ENCODE results near the gene NPLOC4.

NPLOC4 gene

DNA sequence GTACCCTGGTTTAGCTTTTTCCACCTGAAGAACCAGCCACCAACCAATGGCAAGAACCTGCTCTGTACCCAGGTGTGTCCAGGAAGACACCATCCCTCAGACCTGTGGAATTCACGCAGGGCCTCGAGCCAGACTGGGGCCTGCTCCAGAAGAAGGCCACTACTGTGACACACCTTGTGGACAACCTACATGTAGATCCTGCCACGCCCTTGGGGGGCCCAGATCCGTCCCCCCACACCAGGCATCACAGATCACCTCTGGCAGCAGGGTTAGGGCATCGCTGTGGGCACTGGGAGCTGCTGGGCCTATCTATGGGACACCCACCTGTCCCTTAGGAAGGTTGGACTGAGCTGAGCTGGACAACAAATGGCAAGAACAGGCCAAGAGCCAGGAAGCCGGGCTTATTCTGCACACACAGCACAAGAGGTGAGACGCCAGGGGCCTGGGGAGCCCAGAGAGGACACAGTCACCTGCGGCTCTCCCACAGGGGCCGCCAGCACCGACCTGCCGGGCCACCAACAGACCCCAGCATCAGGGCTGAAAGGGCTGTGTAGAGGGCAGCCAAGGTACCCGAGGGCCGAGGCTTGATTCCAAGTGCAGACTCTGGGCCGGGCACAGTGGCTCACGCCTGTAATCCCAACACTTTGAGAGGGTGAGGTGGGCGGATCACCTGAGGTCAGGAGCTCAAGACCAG is 92.5 kb downstream of the NPLOC4 start:
- H3K9ac ChIP-seq (ENCODE audit: low read depth, low read length) = no peak overlapping the region
- H3K27me3 ChIP-seq (ENCODE audit: control insufficient read depth, insufficient read depth, low read length) = no peaks in the 10 kb centered on the region
- H3K9me3 ChIP-seq (ENCODE audit: control insufficient read depth, insufficient read depth, low read length) = no peaks in the 10 kb centered on the region
- H3K36me3 ChIP-seq (ENCODE audit: control insufficient read depth, insufficient read depth, low read length) = peaks cover 65% of the 10 kb centered on the region
- no peak overlapping the region for H3K27ac ChIP-seq (ENCODE audit: low read depth, low read length)
- no peaks in the 10 kb centered on the region for H3K4me1 ChIP-seq (ENCODE audit: control insufficient read depth, insufficient read depth, low read length)
- H3K4me3 ChIP-seq (ENCODE audit: low read depth, low read length) = no peak overlapping the region

DNA sequence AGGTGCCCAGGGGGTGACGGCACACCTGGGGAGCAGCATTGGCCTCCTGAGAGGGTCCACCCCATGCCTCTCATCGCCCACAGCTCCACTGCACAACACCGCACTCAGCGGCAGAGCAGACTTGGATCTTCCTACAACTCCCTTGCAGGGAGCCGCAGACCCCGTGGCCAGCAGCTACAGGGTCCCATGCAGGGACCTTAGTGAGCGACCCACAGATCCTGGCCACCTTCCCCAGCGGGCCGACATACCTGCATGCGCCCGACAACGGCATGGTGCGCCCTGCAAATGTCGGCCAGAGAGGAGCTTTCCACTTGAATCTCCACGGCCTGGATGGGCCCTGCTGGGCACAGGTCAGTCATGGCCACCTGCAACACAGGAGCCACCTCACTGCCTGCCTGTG is 93.2 kb downstream of the NPLOC4 start:
- no peaks in the 10 kb centered on the region for H3K27me3 ChIP-seq (ENCODE audit: control insufficient read depth, insufficient read depth, low read length)
- no peaks in the 10 kb centered on the region for H3K9me3 ChIP-seq (ENCODE audit: control insufficient read depth, insufficient read depth, low read length)
- H3K27ac ChIP-seq (ENCODE audit: low read depth, low read length) = no peak overlapping the region
- no peak overlapping the region for H3K9ac ChIP-seq (ENCODE audit: low read depth, low read length)
- H3K36me3 ChIP-seq (ENCODE audit: control insufficient read depth, insufficient read depth, low read length) = peaks cover 59% of the 10 kb centered on the region
- H3K4me3 ChIP-seq (ENCODE audit: low read depth, low read length) = no peak overlapping the region
- no peaks in the 10 kb centered on the region for H3K4me1 ChIP-seq (ENCODE audit: control insufficient read depth, insufficient read depth, low read length)

DNA sequence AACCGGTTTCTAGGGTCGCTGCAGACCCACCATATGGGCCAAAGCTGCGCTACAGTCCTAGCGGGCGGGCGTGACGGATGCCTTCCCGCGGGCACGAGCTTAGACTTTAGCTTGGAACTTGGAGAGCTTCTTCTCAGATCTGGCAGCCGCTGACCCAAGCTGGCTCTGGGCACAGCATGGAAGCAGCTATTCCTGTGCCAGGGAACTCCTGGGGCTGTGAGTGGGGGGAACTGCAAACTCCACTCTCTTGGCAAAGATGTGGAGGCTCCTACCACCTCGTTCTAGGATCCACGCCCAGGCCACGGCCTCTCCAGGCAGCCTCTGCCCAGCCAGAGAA is 93.6 kb downstream of the NPLOC4 start:
- no peaks in the 10 kb centered on the region for H3K27me3 ChIP-seq (ENCODE audit: control insufficient read depth, insufficient read depth, low read length)
- H3K9ac ChIP-seq (ENCODE audit: low read depth, low read length) = no peak overlapping the region
- H3K9me3 ChIP-seq (ENCODE audit: control insufficient read depth, insufficient read depth, low read length) = no peaks in the 10 kb centered on the region
- H3K4me1 ChIP-seq (ENCODE audit: control insufficient read depth, insufficient read depth, low read length) = no peaks in the 10 kb centered on the region
- no peak overlapping the region for H3K4me3 ChIP-seq (ENCODE audit: low read depth, low read length)
- H3K36me3 ChIP-seq (ENCODE audit: control insufficient read depth, insufficient read depth, low read length) = peaks cover 59% of the 10 kb centered on the region
- no peak overlapping the region for H3K27ac ChIP-seq (ENCODE audit: low read depth, low read length)

DNA sequence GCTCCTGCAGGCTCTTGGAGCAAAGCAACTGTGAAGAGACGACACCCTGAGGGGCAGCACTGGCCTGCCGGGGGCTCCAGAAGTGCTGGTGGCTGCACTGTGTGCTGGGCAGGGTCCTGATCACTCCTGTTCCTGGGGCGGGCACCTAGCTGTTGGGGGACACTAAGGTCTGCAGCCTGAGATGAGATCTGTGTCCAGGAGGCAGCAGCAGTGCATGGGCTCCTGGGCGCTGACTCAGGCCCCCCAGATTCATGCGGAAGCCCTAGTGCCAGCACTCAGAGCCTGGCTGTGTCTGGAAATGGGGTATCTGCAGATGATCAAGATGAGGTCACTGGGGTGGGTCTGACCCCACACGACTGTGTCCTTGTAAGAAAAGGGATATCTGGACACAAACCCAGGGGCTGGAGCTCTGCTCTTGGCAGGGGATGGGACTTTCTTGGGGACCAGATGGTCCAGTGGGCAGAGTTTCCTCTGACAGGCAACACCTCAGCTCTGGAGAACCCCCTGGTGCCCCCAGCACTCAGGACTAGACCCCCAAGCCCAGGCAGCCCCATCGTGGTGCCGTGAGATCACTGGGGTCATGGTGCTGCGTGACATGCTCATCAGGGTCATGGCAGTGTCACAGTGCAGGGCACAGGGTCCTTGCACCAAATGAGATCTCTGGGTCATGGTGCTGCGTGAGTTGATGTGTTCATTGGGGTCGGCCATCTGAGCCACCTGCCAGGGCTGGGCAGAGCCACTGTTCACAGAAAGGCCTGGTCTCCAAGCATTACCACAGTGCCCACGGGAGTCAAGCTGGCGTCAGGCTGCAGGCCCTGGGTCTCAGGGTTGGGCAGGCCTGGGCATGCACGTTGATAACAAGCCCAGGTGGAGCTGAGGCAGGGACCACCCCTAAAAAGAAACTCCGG is 94.2 kb downstream of the NPLOC4 start:
- Histone ChIP-seq H3K4me3 (ENCODE audit: low read depth, low read length) (no peak overlapping the region), H3K4me1 (ENCODE audit: control insufficient read depth, insufficient read depth, low read length) (no peaks in the 10 kb centered on the region), H3K9ac (ENCODE audit: low read depth, low read length) (no peak overlapping the region), H3K9me3 (ENCODE audit: control insufficient read depth, insufficient read depth, low read length) (no peaks in the 10 kb centered on the region), H3K27me3 (ENCODE audit: control insufficient read depth, insufficient read depth, low read length) (no peaks in the 10 kb centered on the region), H3K27ac (ENCODE audit: low read depth, low read length) (no peak overlapping the region), H3K36me3 (ENCODE audit: control insufficient read depth, insufficient read depth, low read length) (peaks cover 53% of the 10 kb centered on the region)

DNA sequence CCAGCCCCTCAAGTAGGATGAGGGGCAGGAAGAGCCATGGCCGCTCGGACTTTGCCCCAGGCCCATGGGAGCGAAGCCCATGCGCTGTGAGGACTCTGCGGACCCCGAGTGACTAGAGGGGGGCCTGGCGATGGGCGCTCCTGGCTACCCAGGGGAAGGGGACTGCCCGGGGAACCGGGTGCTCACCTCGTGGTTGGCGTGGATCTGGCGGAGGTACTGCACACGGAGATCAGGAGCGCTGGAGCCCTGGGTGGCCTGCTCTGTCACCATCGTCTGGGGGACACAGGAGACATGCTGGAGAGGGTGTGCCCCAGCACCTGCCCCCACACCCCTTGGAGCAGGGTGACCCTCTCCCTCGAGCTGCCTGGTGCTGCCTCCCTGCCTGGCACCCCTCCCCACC is 95.8 kb downstream of the NPLOC4 start:
- no peaks in the 10 kb centered on the region for H3K9me3 ChIP-seq (ENCODE audit: control insufficient read depth, insufficient read depth, low read length)
- no peak overlapping the region for H3K4me3 ChIP-seq (ENCODE audit: low read depth, low read length)
- H3K4me1 ChIP-seq (ENCODE audit: control insufficient read depth, insufficient read depth, low read length) = no peaks in the 10 kb centered on the region
- no peak overlapping the region for H3K27ac ChIP-seq (ENCODE audit: low read depth, low read length)
- no peak overlapping the region for H3K9ac ChIP-seq (ENCODE audit: low read depth, low read length)
- peaks cover 38% of the 10 kb centered on the region for H3K36me3 ChIP-seq (ENCODE audit: control insufficient read depth, insufficient read depth, low read length)
- H3K27me3 ChIP-seq (ENCODE audit: control insufficient read depth, insufficient read depth, low read length) = peaks cover 8% of the 10 kb centered on the region

DNA sequence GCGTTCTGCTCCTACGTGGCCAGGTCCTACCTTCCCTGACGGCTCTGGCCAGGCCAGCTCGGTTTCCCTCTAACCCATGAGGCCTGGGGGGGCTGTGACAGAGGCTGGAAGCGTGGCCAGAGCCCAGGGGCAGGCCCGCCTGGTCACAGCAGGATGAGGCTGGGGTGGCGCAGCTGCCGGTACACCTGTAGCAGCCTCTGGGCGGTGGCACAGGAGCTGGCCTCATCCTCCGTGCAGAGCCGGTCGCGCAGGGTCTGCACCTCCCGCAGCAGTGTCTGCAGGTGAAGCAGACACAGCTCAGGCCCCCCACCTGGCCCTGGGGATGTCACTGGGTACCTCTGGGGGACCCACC is 96.3 kb downstream of the NPLOC4 start:
- Histone ChIP-seq H3K4me1 (ENCODE audit: control insufficient read depth, insufficient read depth, low read length) (no peaks in the 10 kb centered on the region), H3K9me3 (ENCODE audit: control insufficient read depth, insufficient read depth, low read length) (no peaks in the 10 kb centered on the region), H3K27me3 (ENCODE audit: control insufficient read depth, insufficient read depth, low read length) (peaks cover 12% of the 10 kb centered on the region), H3K9ac (ENCODE audit: low read depth, low read length) (no peak overlapping the region), H3K27ac (ENCODE audit: low read depth, low read length) (no peak overlapping the region), H3K36me3 (ENCODE audit: control insufficient read depth, insufficient read depth, low read length) (peaks cover 33% of the 10 kb centered on the region), H3K4me3 (ENCODE audit: low read depth, low read length) (no peak overlapping the region)

DNA sequence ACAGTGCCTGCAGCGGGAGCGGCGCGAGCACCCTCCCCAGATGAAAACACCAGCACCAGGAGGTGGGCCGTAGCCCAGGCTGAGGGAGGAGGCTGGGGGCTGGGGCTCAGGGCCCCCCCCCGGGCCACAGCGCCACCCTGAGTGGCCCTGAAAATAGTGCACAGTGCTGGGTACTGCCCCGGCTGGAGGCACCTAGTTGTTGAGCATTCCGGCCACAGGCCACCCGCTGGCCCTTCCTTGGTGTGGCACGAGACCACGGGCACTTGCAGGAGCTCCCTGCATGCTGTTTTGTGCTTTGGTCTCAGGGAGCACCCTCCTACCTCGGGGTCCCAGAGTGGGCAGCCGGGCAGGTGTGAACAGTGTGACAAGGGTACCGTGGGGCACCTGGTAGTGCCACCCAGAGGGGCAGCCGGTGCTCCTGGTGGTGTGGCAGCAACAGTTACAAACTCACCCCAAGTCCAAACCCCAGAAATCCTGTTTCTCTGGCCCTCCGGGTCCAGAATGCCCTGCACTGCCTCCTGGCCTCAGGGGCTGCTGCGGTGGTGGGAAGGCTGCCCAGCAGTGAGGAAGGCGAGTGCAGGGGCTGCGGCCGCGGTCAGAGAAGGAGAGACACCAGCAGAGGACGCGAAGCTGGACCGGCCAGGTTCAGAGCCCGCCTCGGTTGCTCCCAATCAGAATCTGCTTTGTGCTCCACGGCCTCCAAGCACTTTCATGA is 96.8 kb downstream of the NPLOC4 start:
- H3K9me3 ChIP-seq (ENCODE audit: control insufficient read depth, insufficient read depth, low read length) = no peaks in the 10 kb centered on the region
- H3K4me1 ChIP-seq (ENCODE audit: control insufficient read depth, insufficient read depth, low read length) = no peaks in the 10 kb centered on the region
- H3K27ac ChIP-seq (ENCODE audit: low read depth, low read length) = no peak overlapping the region
- peaks cover 28% of the 10 kb centered on the region for H3K36me3 ChIP-seq (ENCODE audit: control insufficient read depth, insufficient read depth, low read length)
- H3K4me3 ChIP-seq (ENCODE audit: low read depth, low read length) = no peak overlapping the region
- H3K9ac ChIP-seq (ENCODE audit: low read depth, low read length) = no peak overlapping the region
- H3K27me3 ChIP-seq (ENCODE audit: control insufficient read depth, insufficient read depth, low read length) = peaks cover 15% of the 10 kb centered on the region

DNA sequence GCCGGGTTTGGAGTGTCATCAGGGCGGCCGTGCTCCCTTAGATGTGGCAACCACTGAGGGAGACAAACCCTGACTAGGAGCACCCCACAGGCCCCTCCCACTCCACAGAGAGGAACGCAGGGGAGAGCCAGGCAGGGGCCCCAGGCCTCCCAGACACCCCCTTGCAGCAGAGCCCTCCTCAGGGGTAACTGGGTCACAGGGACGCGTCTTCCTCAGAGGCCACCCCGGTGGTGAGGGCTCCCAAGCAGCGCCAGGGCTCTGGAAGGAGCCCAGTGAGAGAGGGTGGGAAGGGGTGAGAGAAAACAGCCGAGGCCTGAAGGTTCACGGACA is 97.4 kb downstream of the NPLOC4 start:
- no peak overlapping the region for H3K4me3 ChIP-seq (ENCODE audit: low read depth, low read length)
- peaks cover 21% of the 10 kb centered on the region for H3K27me3 ChIP-seq (ENCODE audit: control insufficient read depth, insufficient read depth, low read length)
- H3K27ac ChIP-seq (ENCODE audit: low read depth, low read length) = no peak overlapping the region
- H3K9me3 ChIP-seq (ENCODE audit: control insufficient read depth, insufficient read depth, low read length) = no peaks in the 10 kb centered on the region
- H3K9ac ChIP-seq (ENCODE audit: low read depth, low read length) = no peak overlapping the region
- H3K4me1 ChIP-seq (ENCODE audit: control insufficient read depth, insufficient read depth, low read length) = no peaks in the 10 kb centered on the region
- H3K36me3 ChIP-seq (ENCODE audit: control insufficient read depth, insufficient read depth, low read length) = peaks cover 22% of the 10 kb centered on the region

DNA sequence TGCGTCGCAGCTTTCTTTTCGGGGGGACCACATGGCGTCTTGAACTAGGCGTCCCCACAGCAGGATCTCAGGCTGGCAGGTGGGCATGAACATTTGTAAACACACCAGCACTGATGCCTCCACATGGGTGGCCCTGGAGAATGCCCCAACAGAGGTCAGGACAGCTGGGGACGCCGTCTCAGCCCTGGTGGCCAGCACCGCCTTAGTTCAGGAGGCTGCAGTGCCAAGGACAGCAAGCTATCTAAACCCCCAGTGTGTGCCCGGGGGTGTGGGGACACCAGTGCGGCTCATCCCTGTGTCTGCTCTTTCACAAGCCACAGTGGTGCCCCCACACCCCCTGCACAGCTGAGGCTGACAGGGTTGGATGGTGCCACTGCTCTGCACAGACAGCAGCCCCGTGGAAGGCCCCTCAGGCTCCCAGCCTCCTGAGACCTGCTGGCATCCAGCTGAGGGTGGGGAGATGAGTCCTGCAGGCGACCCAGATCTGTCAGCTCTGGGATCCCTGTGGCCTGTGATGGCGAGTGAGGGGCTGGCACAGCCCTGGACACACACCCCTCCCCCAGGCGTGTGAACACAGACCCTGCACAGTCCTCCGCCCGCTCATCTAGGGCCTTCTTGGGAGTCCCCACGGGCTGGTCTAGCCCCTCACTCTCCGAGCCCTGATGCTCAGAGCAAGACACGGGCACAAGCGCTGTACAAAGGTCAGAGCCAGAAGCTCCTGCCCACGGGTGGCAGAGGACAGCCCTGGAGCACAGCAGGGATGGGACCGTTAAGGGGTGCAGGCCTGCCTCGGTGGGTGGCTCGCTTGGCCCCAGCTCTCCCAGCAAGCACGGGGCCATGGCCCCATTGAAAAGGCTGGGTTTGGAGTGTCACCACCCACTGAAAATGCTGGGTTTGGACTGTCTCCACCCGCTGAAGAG is 98.0 kb downstream of the NPLOC4 start:
- no peaks in the 10 kb centered on the region for H3K9me3 ChIP-seq (ENCODE audit: control insufficient read depth, insufficient read depth, low read length)
- no peak overlapping the region for H3K9ac ChIP-seq (ENCODE audit: low read depth, low read length)
- H3K27ac ChIP-seq (ENCODE audit: low read depth, low read length) = no peak overlapping the region
- peaks cover 16% of the 10 kb centered on the region for H3K36me3 ChIP-seq (ENCODE audit: control insufficient read depth, insufficient read depth, low read length)
- H3K4me1 ChIP-seq (ENCODE audit: control insufficient read depth, insufficient read depth, low read length) = no peaks in the 10 kb centered on the region
- H3K27me3 ChIP-seq (ENCODE audit: control insufficient read depth, insufficient read depth, low read length) = peaks cover 27% of the 10 kb centered on the region
- no peak overlapping the region for H3K4me3 ChIP-seq (ENCODE audit: low read depth, low read length)

DNA sequence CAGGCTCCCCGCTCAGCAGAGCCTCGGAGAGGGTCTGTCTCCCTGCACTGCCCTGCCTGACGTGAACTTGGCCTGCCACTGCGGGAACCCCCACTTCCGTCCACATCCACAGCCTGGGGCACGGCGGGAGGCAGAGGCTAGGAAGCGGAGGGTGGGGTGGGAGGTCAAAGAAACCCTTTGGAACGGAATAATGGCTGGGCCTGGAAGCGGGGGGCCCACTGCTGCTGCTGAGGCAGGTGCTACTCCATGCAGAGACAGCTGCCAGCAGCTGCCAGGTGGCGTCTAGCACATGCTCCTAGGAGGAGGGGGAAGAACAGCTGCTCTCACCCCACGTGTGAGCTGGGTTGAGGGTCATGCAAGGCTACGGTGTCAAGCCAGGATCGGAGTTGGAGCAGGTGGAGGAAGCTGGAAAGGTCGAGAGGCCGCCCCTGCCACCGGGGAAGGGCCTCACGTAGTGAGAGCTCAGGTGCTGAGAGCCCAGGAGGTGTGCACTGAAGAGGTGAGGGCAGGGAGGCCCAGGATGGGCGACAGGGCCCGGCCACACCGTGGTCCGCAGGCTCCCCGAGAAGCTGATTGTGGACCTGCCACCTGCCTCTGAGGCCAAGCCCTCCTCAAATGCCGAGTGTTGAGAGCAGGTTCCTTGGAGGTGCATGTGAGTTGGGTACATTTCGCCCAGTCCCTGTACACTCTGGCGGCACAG is 98.9 kb downstream of the NPLOC4 start:
- H3K27me3 ChIP-seq (ENCODE audit: control insufficient read depth, insufficient read depth, low read length) = peaks cover 35% of the 10 kb centered on the region
- H3K4me1 ChIP-seq (ENCODE audit: control insufficient read depth, insufficient read depth, low read length) = no peaks in the 10 kb centered on the region
- no peak overlapping the region for H3K9ac ChIP-seq (ENCODE audit: low read depth, low read length)
- no peak overlapping the region for H3K27ac ChIP-seq (ENCODE audit: low read depth, low read length)
- no peak overlapping the region for H3K4me3 ChIP-seq (ENCODE audit: low read depth, low read length)
- H3K9me3 ChIP-seq (ENCODE audit: control insufficient read depth, insufficient read depth, low read length) = no peaks in the 10 kb centered on the region
- H3K36me3 ChIP-seq (ENCODE audit: control insufficient read depth, insufficient read depth, low read length) = peaks cover 10% of the 10 kb centered on the region
